ENCODE measurements around the gene NCBP3.

NCBP3 gene

DNA sequence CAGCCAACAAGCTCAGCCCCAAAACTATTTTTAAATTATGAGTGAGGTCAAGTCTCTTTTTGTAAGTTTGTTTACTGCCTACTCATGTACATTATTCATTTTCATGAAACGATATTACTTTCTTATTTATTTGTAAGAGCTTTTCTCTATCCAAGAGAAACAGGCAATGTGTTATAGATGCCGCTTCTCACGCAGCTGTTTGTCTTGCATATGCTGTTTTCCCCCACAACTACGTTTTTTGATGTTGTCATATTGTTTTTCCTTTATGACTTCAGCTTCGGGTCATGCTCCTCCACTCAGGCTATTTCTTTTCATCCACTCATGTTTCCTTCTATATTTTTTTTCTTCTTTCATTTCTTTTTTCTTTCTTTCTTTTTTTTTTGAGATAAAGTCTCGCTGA lies 65.1 kb downstream of the NCBP3 start:
- DNase-seq (ENCODE audit: extremely low read depth, low read depth) = no peak
- TF ChIP-seq, protein P1, sequence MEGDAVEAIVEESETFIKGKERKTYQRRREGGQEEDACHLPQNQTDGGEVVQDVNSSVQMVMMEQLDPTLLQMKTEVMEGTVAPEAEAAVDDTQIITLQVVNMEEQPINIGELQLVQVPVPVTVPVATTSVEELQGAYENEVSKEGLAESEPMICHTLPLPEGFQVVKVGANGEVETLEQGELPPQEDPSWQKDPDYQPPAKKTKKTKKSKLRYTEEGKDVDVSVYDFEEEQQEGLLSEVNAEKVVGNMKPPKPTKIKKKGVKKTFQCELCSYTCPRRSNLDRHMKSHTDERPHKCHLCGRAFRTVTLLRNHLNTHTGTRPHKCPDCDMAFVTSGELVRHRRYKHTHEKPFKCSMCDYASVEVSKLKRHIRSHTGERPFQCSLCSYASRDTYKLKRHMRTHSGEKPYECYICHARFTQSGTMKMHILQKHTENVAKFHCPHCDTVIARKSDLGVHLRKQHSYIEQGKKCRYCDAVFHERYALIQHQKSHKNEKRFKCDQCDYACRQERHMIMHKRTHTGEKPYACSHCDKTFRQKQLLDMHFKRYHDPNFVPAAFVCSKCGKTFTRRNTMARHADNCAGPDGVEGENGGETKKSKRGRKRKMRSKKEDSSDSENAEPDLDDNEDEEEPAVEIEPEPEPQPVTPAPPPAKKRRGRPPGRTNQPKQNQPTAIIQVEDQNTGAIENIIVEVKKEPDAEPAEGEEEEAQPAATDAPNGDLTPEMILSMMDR (IDR thresholded peaks at IDR 0.05; ENCODE audit: low read depth, low read length, missing control alignments) = no peak
- no peak overlapping the region for H3K4me3 ChIP-seq (replicated peaks; ENCODE audit: low read depth, low read length)

DNA sequence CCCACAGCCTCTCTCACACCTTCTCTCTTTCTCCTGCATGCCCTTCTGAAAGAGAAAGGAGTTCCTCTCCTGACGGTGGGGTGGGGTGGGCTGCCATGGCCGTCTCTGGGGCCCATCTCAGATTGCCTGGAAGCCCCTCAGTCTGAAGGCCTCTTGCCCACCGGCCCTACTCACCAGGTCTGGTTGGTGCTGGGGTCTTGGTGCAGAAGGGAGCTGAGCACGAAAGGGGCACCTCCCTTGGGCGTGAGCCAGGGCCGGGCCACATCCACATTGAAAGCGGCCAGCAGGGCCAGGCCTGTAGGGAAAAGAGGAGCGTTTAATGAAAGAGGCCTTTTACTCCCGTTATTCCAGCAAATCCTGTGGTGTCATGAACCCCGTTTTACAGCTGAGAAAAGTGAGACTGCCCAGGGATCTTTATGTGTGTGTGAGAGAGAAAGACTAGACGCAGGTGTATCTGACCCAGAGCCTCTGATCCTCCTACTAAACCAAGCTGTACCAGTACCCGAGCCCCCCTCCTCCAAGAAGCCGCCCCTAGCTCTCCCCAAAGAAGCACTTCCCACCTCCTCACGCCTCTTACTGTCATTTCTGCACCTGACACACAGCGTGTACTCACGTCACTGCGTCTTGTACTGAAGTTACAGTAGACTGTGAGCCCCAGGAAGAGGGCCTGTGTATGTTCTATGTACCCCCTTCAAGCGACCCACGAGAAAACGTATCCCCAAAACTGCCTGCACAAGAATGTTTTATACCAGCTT lies 68.5 kb downstream of the NCBP3 start:
- no peak overlapping the region for H3K4me3 ChIP-seq (replicated peaks; ENCODE audit: low read depth, low read length)
- TF ChIP-seq, protein P1 (IDR thresholded peaks at IDR 0.05; ENCODE audit: low read depth, low read length, missing control alignments) = no peak
- DNase-seq (ENCODE audit: extremely low read depth, low read depth) = no peak

DNA sequence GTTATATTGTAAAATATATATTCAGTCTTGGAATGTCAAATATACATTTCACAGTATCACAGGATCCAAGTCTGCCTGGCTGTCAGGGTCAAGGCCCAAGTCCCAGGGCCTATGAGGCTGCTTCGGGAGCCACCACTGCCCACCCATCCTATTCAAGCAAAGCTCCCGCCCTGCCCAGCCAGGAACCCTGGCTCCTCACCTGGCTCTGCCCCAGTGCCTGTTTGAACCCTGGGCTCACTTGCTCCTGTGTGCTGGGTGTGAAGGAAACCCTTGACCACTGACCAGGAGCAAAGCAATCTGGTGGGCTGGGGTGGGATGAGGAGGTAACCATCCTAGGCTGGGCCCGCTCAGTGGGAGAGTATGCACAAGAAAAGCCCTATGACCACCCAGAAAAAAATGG lies 72.1 kb downstream of the NCBP3 start:
- no peak overlapping the region for H3K4me3 ChIP-seq (replicated peaks; ENCODE audit: low read depth, low read length)
- TF ChIP-seq, protein P1 (IDR thresholded peaks at IDR 0.05; ENCODE audit: low read depth, low read length, missing control alignments) = no peak
- DNase-seq (ENCODE audit: extremely low read depth, low read depth) = no peak

DNA sequence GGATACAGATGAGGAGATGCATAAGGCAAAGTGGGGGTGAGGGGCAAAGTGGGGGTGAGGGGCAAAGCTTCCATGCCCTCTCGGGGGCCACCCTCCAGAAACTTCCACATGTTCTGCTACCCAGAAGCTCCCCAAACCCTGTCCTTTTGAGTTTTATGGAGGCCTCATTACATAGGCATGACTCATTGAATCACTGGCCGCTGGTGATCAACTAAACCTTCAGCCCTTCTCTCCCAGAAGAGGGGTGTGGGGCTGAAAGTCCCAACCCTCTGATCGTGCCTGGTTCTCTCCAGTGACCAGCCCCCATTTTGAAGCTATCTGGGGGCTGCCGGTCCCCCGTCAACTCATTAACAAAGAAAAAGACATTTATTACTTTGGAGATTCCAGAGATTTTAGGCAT lies 72.5 kb downstream of the NCBP3 start:
- H3K4me3 ChIP-seq (replicated peaks; ENCODE audit: low read depth, low read length) = no peak overlapping the region
- DNase-seq (ENCODE audit: extremely low read depth, low read depth) = peak; percentile 14
- TF ChIP-seq, protein P1 (IDR thresholded peaks at IDR 0.05; ENCODE audit: low read depth, low read length, missing control alignments) = no peak

GRCh38 chr17:3772764-3773163 lies 73.3 kb downstream of the NCBP3 start:
- DNase-seq (ENCODE audit: extremely low read depth, low read depth) = no peak
- TF ChIP-seq, protein P1 (IDR thresholded peaks at IDR 0.05; ENCODE audit: low read depth, low read length, missing control alignments) = no peak
- no peak overlapping the region for H3K4me3 ChIP-seq (replicated peaks; ENCODE audit: low read depth, low read length)

- TF ChIP-seq, protein P1 (IDR thresholded peaks at IDR 0.05; ENCODE audit: low read depth, low read length, missing control alignments) = no peak
- DNase-seq (ENCODE audit: extremely low read depth, low read depth) = no peak
- no peak overlapping the region for H3K4me3 ChIP-seq (replicated peaks; ENCODE audit: low read depth, low read length)
These were observed 74.9 kb downstream of the NCBP3 start for GRCh38 chr17:3771140-3771539.

GRCh38 chr17:3770466-3770865 lies 75.6 kb downstream of the NCBP3 start:
- DNase-seq (ENCODE audit: extremely low read depth, low read depth) = no peak
- TF ChIP-seq, protein P1 (IDR thresholded peaks at IDR 0.05; ENCODE audit: low read depth, low read length, missing control alignments) = no peak
- H3K4me3 ChIP-seq (replicated peaks; ENCODE audit: low read depth, low read length) = no peak overlapping the region
